WERI-Rb-1 (cell line): ENCODE measurements around the gene TUBA1A.
"Not testable (repeated sequence)": the region's sequence is repeated elsewhere in the genome, so short reads cannot be mapped to it uniquely, and the experiment has no call there.

Experiments used
- DNase-seq: peaks from one replicate; pipeline ENCODE4 v3.0.0-alpha.2; 2020
- H3K27ac ChIP-seq: fragments of 250-450 bp; sonication (Bioruptor Pico); 2 replicates; pipeline ENCODE4 v1.5.1; 2020; ENCODE audit warnings: mild to moderate bottlenecking, moderate library complexity
- H3K27me3 ChIP-seq: fragments of 250-450 bp; sonication (Bioruptor Pico); 2 replicates; pipeline ENCODE4 v1.5.1; 2021; ENCODE audit warnings: mild to moderate bottlenecking, low read depth, moderate library complexity; ENCODE audit not compliant: insufficient read depth, severe bottlenecking
- H3K36me3 ChIP-seq: fragments of 250-450 bp; sonication (Bioruptor Pico); 2 replicates; pipeline ENCODE4 v1.5.1; 2020; ENCODE audit warnings: mild to moderate bottlenecking, moderate library complexity
- H3K4me3 ChIP-seq: 2 replicates; pipeline ENCODE4 v1.5.1; 2011; ENCODE audit warnings: low read depth, mild to moderate bottlenecking, control low read depth, low read length
- H3K9me3 ChIP-seq: fragments of 250-450 bp; sonication (Bioruptor Pico); 2 replicates; pipeline ENCODE4 v1.5.1; 2021; ENCODE audit warnings: mild to moderate bottlenecking, moderate library complexity; ENCODE audit not compliant: severe bottlenecking
- TF ChIP-seq, protein P1 (sequence below): IDR thresholded peaks from 2 replicates; pipeline ENCODE4 v1.5.1; 2011; ENCODE audit warnings: low read depth, mild to moderate bottlenecking, control low read depth, inconsistent platforms, low read length

The TUBA1A gene

DNA sequence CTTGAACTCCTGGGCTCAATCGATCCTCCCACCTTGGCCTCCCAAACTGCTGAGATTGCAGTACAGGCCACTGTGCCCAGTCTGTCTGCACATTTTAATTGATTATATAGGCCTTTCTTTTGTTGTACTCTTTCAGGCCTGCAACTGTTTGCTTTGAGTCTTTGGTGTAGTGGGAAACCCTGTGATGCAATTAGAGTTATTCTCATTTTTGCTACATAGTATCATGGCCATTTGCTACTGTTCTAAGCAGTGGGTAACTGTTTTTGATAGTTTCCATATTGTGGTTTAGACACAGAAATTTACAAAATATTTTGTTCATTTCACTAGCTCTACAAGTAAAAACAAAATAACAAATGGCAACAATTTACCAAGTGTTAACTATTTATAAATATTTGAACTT is 51.4 kb downstream of the TUBA1A start:
- H3K4me3 ChIP-seq = no peak overlapping the region
- H3K36me3 ChIP-seq = no peaks in the 10 kb centered on the region
- no peaks in the 10 kb centered on the region for H3K27me3 ChIP-seq
- H3K27ac ChIP-seq = no peak overlapping the region
- H3K9me3 ChIP-seq = no peaks in the 10 kb centered on the region
- DNase-seq = no peak
- TF ChIP-seq, protein P1, sequence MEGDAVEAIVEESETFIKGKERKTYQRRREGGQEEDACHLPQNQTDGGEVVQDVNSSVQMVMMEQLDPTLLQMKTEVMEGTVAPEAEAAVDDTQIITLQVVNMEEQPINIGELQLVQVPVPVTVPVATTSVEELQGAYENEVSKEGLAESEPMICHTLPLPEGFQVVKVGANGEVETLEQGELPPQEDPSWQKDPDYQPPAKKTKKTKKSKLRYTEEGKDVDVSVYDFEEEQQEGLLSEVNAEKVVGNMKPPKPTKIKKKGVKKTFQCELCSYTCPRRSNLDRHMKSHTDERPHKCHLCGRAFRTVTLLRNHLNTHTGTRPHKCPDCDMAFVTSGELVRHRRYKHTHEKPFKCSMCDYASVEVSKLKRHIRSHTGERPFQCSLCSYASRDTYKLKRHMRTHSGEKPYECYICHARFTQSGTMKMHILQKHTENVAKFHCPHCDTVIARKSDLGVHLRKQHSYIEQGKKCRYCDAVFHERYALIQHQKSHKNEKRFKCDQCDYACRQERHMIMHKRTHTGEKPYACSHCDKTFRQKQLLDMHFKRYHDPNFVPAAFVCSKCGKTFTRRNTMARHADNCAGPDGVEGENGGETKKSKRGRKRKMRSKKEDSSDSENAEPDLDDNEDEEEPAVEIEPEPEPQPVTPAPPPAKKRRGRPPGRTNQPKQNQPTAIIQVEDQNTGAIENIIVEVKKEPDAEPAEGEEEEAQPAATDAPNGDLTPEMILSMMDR = no peak

DNA sequence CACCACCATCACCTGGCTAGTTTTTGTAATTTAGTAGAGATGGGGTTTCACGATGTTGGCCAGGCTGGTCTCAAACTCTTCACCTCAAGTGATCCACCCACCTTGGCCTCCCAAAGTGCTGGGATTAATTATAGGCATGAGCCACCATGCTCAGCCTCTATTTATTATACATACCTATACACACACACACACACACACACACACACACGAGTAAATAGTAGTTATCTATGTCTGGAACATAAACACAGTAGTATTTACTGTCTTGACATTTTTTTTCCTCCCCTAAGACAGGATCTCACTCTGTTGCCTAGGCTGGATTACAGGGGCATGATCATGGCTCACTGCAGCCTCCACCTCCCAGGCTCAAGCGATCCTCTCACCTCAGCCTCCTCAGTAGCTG is 51.9 kb downstream of the TUBA1A start:
- not testable (repeated sequence) for H3K27me3 ChIP-seq, H3K27ac ChIP-seq, H3K4me3 ChIP-seq, DNase-seq, H3K36me3 ChIP-seq, H3K9me3 ChIP-seq
